Ascending aorta (tissue), 2 donors: ENCODE measurements around the gene IQGAP2. TPM values are rescaled to one million over a fixed set of nuclear protein-coding genes. Genes with fewer than 3 reads are reported as not detected.

Source experiments
- DNase-seq, 2 donors: peaks; one replicate each; pipeline ENCODE4 v3.0.0-alpha.2; 2019; ENCODE audit warnings: low spot score in 2 of 2
- H3K27ac ChIP-seq, 2 donors: fragments of 200-600 bp; sonication (generic); one replicate each; pipeline ENCODE4 v1.5.1; 2016 to 2017; ENCODE audit warnings: mild to moderate bottlenecking in 1 of 2
- H3K27me3 ChIP-seq: fragments of 200-600 bp; sonication (generic); one replicate; pipeline ENCODE4 v1.5.1; 2017
- H3K36me3 ChIP-seq, 2 donors: fragments of 200-600 bp; sonication (generic); one replicate each; pipeline ENCODE4 v1.5.1; 2016
- H3K4me1 ChIP-seq, 2 donors: fragments of 200-600 bp; sonication (generic); one replicate each; pipeline ENCODE4 v1.5.1; 2016 to 2017; ENCODE audit warnings: mild to moderate bottlenecking in 1 of 2
- H3K4me3 ChIP-seq, 2 donors: fragments of 200-600 bp; sonication (generic); one replicate each; pipeline ENCODE4 v1.5.1; 2016 to 2017; ENCODE audit warnings: mild to moderate bottlenecking in 1 of 2
- H3K9me3 ChIP-seq, 2 donors: fragments of 200-600 bp; sonication (generic); one replicate each; pipeline ENCODE4 v1.5.1; 2016
- intact Hi-C: fragments of 100-400 bp; cut with DNase I; formaldehyde crosslinking; loops from one replicate; pipeline ENCODE4 v1.15.1; 2023
- total RNA-seq: library from RNA; depleted of rRNA; stranded (reverse); fragments of >200 nt; gene quantifications from one replicate; pipeline ENCODE4 v1.1.0, GENCODE V29; 2016
- TF ChIP-seq, protein P1 (sequence below), 3 experiments: fragments of 200-600 bp in 2 of 3; fragments of 450-650 bp in 1 of 3; sonication (generic) in 2 of 3; IDR thresholded peaks; one replicate each; pipeline ENCODE4 v1.5.1; 2016 to 2019; ENCODE audit warnings: antibody characterized with exemption in 3 of 3, mild to moderate bottlenecking in 1 of 3, moderate library complexity in 1 of 3

IQGAP2 gene
- total RNA-seq, 1 donor from 2014 or later, result 19.8 TPM

DNA sequence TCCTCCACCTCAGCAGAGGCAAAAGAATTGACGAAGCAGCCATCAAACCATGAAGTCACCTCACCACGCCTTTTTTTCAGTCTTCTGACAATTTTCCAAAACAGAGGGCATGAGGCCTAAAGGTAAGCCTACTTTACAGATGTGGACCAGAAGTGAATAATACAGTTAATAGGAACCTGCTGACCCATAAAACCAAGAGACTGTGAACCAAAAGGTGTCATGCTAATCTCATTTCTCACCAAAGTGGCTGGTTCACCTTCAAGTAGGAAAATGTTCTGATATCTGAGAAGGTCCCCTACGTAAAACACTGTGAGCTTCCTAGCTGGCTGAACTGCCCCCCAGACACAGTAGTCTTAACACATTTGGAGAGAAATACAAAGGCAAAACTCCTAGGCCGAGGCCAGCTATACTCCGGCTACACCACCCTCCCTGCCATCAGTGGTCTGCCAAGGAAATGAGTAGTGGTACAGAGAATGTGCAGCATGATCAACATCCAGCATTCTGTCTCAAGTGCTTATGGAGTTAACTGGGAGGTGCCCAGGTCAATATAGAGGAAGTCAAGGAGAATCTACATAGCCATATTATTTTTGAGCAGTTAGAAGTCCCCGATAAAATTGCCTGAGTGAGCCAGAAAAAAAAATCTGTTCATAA, 239.4 kb downstream of the IQGAP2 start:
- Histone ChIP-seq H3K36me3 (no peaks in the 10 kb centered on the region), H3K9me3 (no peaks in the 10 kb centered on the region), H3K4me3 (no peak overlapping the region), H3K27me3 (no peaks in the 10 kb centered on the region), H3K27ac (no peak overlapping the region), H3K4me1 (no peaks in the 10 kb centered on the region)
- intact Hi-C loops, result no loop called here
- no peak for DNase-seq
- TF ChIP-seq, protein P1, sequence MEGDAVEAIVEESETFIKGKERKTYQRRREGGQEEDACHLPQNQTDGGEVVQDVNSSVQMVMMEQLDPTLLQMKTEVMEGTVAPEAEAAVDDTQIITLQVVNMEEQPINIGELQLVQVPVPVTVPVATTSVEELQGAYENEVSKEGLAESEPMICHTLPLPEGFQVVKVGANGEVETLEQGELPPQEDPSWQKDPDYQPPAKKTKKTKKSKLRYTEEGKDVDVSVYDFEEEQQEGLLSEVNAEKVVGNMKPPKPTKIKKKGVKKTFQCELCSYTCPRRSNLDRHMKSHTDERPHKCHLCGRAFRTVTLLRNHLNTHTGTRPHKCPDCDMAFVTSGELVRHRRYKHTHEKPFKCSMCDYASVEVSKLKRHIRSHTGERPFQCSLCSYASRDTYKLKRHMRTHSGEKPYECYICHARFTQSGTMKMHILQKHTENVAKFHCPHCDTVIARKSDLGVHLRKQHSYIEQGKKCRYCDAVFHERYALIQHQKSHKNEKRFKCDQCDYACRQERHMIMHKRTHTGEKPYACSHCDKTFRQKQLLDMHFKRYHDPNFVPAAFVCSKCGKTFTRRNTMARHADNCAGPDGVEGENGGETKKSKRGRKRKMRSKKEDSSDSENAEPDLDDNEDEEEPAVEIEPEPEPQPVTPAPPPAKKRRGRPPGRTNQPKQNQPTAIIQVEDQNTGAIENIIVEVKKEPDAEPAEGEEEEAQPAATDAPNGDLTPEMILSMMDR (IDR thresholded peaks at IDR 0.05), result no peak

GRCh38 chr5:76643371-76643770, 240.3 kb downstream of the IQGAP2 start:
- no peak for DNase-seq
- H3K27ac ChIP-seq, result no peak overlapping the region
- no peaks in the 10 kb centered on the region for H3K27me3 ChIP-seq
- H3K4me1 ChIP-seq, result no peaks in the 10 kb centered on the region
- no peaks in the 10 kb centered on the region for H3K36me3 ChIP-seq
- H3K9me3 ChIP-seq, result no peaks in the 10 kb centered on the region
- TF ChIP-seq, protein P1 (IDR thresholded peaks at IDR 0.05), result no peak
- no peak overlapping the region for H3K4me3 ChIP-seq
- intact Hi-C loops, result no loop called here

DNA sequence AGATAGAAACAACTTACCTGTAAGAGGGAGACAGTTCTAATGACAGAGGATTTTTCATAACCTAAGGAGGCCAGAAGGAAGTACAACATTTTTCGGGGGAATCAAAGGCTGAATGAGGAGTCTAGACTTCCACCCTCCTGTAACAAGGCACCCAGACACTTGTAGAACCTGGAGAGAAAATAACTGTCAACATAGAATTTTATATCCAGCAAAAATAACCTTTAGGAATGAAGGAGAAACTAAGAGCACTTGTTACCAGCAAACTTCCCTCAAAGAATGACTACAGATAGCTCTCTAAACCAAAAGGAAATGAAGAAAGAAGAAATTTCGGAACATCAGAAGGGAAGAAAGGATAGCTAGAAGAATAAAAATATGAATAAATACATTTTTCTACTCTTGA, 246.1 kb downstream of the IQGAP2 start:
- intact Hi-C loops, result no loop called here
- H3K36me3 ChIP-seq, result no peaks in the 10 kb centered on the region
- TF ChIP-seq, protein P1 (IDR thresholded peaks at IDR 0.05), result no peak

GRCh38 chr5:76652809-76653414, 249.8 kb downstream of the IQGAP2 start:
- Histone ChIP-seq H3K36me3 (no peaks in the 10 kb centered on the region), H3K27me3 (no peaks in the 10 kb centered on the region), H3K27ac (no peak overlapping the region), H3K4me1 (no peaks in the 10 kb centered on the region), H3K4me3 (no peak overlapping the region), H3K9me3 (peaks cover 6% of the 10 kb centered on the region in 2 donors)
- TF ChIP-seq, protein P1 (IDR thresholded peaks at IDR 0.05), result no peak
- no peak for DNase-seq
- intact Hi-C loops, result no loop called here

More for the DNA sequence above, 246.1 kb downstream of the IQGAP2 start:
- H3K9me3 ChIP-seq, result peaks cover 6% of the 10 kb centered on the region in 2 donors
- DNase-seq, result no peak
- no peaks in the 10 kb centered on the region for H3K4me1 ChIP-seq
- no peak overlapping the region for H3K4me3 ChIP-seq
- H3K27me3 ChIP-seq, result no peaks in the 10 kb centered on the region
- H3K27ac ChIP-seq, result no peak overlapping the region

- intact Hi-C loops, result no loop called here
- TF ChIP-seq, protein P1 (IDR thresholded peaks at IDR 0.05), result no peak
- Histone ChIP-seq H3K9me3 (no peaks in the 10 kb centered on the region), H3K27me3 (no peaks in the 10 kb centered on the region), H3K27ac (no peak overlapping the region), H3K4me3 (no peak overlapping the region), H3K36me3 (no peaks in the 10 kb centered on the region), H3K4me1 (no peaks in the 10 kb centered on the region)
- DNase-seq, result no peak
Observed at GRCh38 chr5:76657091-76657490, 254.0 kb downstream of the IQGAP2 start.
